Panc1 (cell line): ENCODE results near the gene SMAP1.

ENCODE experiments used
- POLR2AphosphoS5 ChIP-seq: IDR thresholded peaks from 2 replicates; pipeline ENCODE4 v1.6.1; 2012; ENCODE audit warnings: mild to moderate bottlenecking, low read depth, low read length, moderate library complexity
- TCF7L2 ChIP-seq: IDR thresholded peaks from 2 replicates; pipeline ENCODE4 v1.6.1; 2011; ENCODE audit warnings: mild to moderate bottlenecking, low read depth, low read length, inconsistent platforms
- TF ChIP-seq, protein P1 (sequence below): fragments of 450-650 bp; IDR thresholded peaks from 2 replicates; pipeline ENCODE4 v1.5.1; 2017; ENCODE audit warnings: mild to moderate bottlenecking

DNA sequence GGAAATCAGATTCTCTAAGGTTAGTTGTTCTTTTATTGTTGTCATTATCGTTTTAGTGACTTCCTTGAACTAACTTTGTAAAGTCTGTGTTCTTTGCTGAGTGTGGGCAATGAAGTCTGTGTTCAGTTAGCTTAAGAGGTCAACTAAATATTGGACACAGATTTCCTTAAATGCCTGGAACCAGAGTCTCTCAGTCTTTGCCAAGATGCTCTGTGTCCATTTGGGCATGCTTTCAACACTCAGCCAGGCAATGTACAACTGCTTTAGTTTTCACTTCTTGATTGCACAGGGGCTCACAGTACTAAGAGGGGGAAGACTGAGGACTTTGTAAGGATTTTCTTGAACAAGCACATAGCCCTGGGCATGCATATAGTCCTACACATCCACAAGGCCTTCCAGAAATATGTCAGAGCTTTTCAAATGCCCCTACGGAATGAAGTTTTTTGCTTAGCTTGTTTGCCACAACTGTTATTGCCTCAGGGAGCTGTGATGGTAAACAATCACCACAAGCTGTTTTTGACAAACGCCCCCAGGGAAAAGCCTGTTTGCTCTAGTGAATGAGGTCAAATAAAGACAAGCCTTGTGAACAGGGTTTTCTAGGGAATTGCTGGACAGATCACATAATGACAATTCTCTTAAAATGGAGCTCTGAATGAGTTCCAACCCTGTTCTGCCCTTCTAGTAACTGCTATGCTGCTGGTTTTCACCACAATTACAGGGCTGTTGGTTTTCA is 206.7 kb downstream of the SMAP1 start:
- TF ChIP-seq, protein P1, sequence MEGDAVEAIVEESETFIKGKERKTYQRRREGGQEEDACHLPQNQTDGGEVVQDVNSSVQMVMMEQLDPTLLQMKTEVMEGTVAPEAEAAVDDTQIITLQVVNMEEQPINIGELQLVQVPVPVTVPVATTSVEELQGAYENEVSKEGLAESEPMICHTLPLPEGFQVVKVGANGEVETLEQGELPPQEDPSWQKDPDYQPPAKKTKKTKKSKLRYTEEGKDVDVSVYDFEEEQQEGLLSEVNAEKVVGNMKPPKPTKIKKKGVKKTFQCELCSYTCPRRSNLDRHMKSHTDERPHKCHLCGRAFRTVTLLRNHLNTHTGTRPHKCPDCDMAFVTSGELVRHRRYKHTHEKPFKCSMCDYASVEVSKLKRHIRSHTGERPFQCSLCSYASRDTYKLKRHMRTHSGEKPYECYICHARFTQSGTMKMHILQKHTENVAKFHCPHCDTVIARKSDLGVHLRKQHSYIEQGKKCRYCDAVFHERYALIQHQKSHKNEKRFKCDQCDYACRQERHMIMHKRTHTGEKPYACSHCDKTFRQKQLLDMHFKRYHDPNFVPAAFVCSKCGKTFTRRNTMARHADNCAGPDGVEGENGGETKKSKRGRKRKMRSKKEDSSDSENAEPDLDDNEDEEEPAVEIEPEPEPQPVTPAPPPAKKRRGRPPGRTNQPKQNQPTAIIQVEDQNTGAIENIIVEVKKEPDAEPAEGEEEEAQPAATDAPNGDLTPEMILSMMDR = no peak
- no peak for TF ChIP-seq POLR2AphosphoS5
- no peak for TF ChIP-seq TCF7L2
